DMS53 treated with DMSO at 0.1 percent for 48 hours (cell line): ENCODE measurements around the gene LDLRAD4.

Experiments used
- DNase-seq: peaks from one replicate; lab custom pipeline; 2025; ENCODE audit not compliant: unreplicated experiment; lab: John Stamatoyannopoulos, UW

LDLRAD4 gene

DNA sequence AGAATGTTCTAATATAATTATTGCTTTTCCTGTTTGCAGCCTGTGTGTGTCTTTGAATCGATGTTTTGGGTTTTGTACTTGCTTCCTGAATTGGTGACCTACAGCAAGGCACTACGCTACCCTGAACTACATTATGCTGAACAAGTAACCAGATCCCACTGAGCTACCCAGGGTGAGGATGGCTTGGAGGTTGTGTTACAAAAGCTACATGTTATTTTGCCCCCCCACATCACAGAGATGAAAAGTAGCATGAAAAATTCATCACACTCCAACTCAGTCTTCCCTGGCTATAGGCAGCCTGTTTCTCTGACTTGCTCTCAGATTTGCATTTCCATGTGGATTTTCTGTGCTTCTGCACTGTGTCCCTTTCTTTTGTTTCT is 162.1 kb downstream of the LDLRAD4 start:
- no peak for DNase-seq

DNA sequence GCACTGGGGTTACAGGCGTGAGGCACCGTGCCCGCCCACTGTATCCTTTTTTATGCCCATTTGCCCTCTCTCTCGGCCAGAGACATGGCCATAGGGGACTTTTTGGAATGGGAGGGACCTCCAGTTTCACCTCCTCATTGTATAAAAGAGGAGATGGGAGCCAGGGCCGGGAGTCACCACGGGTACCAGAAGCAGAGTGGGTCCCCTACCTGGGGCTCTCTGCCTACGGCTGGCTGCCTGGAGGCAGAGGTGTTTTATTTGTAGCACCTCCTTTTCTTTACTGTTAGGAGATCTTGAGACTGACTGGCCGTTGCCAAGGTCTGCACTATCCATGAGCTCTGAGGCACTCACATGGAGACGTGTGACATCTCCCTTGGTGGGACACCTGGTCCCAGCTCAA is 162.8 kb downstream of the LDLRAD4 start:
- DNase-seq: no peak

DNA sequence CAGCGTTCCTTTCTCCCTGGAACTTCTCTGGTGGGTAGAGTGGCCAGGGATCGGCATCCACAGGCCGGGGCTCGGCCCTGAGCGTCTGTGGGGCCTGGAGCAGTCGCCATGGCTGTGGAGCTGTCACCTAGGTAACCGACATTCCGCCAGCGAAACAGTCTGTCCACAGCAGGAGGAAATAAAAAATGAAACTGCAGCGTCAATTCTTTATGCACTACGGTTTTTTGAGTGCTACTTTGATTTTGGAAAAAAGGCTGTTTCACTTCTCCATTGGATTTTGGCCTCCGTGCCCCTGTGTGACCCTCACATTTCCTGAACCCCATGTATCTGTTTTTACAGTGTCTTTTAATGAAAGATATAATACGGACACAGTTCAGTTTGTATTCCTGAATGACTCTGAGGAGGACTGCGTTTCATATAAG is 163.4 kb downstream of the LDLRAD4 start:
- DNase-seq: no peak

DNA sequence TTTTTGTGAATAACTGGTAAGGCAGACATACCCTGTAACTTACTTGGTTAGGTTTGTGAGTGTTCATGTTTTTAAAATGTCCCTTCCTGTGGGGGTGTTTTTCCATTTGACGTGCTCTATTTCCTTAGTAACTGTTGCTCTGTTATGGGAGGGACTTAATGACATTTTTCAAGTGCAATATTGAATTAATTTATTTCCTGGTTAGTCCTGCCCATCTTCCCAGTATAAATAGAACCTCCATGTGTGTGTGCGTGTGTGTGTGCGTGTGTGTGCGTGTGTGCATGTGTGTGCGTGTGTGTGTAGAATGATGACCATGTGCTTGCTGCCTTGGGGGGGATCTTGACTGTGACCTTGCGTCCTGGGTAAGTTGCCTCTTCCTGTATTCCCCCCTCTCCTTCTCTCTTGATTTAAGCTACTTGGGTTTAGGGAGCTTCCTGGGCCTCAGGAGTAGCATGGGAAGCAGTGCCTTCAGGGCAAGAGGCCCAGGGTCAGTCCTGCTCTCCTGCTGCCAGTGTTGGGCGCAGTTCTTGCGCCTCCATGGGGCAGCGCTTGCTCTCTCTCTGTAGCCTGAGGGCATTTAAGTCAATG is 163.9 kb downstream of the LDLRAD4 start:
- no peak for DNase-seq

DNA sequence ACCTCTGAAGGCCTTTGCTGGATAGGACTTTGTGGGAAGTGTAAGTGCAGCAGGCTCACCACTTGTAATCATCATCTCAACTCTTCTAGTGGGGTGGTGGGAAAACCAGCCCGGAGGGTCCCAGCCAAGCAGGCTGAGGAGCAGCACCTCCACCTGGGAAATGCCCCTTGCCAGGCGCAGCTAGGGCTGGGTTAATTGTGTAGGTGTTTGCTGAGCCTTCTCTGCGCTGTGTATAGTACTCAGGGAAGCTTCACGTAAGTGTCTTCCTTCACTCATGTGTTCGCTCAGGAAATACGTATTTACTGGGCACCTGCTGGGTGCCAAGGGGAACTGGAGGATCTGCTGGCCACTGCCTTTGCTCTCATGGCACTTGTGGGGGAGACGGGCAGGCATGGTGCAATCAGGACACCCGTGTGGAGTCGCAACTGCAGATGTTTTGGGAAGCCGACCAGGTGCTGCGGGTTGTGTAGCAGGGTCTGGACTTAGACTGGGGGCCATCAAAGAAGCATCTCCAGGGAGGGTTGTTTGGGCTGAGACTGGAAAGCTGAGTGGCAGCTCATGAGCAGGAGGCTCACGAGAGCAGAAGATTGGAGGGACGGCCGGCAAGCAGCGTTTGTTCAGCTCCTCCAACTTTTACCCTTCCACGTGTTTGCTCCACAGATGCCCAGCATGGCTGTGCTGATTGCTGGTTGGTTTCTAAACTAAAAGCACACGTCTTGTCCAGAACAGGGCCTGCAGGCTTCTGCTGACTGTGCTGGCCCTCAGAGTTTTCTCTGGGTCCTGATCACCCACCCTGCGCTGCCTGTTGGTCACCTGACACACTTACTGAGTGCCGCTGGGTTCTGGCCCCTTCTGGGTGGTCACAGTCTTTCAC is 164.6 kb downstream of the LDLRAD4 start:
- no peak for DNase-seq

DNA sequence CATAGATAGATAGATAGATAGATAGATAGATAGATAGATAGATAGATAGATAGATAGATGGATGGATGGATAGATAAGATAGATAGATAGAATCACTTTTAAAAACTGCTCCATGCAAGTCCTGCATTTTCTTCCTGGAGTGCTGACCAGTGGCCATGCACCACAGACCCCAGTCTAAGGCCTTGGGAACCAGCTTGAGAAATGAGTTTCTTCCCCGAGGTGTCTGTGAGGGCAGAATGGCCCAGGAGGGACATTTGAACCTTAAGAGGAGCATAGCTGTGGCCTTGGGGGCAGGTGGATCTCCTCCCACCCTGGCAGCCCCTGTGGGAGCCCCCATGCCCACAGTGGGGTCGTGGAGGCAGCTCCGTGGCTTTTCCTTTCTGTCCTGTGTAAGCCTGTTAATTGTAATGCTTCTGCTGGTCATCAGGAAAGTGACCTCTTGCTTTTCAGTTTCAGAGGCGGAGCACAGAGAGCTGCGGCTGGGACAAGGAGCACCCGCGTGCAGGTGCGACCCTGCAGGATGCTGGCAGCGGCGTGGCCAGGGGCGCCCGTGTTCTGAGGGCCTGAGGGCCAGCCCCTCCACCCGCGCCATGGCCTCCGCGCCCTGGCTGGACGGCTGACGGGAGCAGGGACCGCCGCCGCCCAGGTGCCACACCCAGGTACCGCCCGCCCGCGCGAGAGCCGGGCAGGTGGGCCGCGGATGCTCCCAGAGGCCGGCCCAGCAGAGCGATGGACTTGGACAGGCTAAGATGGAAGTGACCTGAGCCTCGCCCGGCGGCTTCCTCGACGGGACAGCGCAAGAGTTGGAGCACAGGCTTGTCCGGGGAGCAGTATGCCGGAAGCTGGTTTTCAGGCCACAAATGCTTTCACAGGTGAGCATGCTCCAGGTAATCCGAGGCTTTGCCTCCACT is 168.6 kb downstream of the LDLRAD4 start:
- no peak for DNase-seq

DNA sequence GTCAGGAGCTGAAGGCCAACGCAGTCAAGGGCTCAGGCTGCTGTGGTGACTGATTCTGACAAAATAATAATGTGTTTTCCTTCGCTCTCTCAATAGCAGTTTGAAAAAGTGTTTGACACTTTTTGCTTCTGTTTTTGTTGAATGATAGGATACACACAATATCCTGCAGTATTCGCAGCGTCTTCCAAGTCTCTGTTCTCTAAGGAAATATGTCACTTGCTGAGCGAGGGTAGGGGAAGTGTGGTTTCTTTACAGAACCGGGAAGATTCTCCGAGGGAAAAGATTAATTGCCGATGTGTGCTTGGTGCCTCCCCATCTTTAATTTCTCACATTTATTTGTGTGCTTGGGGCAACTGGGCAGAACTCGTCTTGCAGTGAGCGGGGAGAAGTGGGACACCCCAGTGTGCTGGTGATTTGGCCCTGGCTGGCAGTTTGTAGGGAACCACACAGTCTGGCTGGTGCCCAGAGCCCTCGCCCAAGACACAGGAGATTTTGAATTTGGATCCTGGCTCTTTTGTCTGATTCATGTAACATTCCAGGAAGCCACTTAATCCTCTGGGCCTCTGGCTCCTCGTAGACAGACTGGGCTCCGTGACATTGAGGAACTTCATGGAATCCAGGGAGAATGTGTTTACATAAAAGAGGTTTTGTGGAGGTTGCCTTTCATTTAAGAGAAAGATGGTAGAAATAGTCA is 169.4 kb downstream of the LDLRAD4 start:
- no peak for DNase-seq

DNA sequence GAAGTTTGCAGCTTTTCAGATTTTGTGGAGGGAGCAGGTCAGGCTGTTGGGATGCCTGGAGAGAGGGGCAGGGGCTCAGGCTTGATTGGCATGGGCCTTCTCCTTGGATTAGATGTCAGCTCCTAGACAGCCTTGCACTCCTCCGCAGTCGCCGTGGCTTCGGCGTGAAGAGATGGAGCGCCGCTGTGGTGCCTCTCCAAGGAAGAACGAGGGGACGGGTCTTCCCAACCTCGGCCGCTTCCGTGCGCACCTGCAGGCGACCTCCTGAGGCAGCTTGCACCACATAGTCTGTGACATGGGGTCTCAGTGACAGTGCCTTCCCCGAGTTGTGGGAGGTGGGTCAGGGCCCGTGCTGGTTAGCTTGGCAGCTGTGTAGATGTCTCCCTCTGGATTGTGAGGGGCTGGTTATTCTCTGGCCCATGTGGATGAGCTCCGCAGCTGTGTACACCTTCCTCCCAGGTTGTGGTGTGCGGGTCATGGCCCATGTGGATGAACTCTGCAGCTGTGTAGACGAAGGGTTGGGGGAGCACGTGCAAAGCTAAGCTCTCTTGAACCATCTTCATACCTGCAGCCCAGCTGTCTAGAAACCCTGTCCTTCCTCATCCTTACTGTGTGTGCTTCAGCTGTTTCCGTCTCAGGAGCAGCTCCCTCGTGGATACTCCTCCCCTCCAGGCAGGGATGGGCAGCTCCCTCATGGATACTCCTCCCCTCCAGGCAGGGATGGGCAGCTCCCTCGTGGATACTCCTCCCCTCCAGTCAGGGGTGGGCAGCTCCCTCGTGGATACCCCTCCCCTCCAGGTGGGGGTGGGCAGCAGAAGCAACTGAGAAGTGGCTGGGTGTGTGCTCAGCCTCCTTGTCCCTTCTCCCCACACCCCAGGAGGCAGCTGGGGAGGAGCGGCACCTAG is 170.3 kb downstream of the LDLRAD4 start:
- no peak for DNase-seq

DNA sequence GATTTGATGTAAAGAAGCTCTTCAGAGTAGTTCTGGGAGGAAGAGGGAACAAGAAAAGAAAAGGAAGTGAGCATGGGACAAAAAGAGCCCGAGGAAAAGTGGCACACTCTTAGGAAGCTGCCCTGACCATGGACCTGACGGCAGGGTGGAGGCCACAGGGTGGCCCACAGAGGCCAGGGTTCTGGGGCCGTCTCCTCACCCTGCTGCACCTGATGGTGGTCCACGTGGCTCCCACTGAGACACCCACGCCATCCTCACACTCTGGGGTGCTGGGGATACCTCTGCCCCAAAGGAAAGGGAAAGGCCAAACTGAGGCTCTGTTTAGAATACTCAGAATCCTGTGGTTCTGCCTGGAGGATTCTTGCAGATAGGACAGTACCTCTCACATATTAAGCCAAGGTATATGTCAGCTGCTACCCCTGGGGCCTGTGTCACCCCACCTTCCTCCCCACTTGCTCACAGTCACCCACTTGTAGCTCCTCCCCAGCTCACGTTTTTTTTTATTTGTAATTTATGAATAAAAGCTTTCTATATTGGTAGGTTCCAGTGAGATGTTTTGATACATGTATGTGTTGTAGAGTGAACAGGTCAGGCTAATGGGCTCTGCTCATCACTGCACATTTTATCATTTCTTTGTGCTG is 171.1 kb downstream of the LDLRAD4 start:
- no peak for DNase-seq

DNA sequence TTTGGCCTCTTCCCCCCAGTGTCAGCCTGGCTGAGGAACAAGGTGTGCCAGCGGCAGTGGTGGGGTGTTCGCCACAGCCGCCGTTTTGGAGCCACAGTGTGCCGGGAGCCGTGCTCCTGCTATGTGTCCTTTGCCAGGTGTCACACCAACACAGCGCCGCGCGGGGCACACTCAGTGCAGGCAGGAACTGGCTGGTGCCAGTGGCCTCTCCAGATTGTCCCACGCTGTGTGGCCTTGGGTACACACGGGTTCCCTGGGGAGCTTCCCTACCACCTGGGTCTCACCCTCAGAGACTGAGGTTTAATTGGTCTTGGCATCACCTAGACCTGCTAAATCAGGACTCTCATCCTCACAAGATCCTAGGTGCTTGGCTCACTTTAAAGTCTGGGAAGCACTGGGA is 171.6 kb downstream of the LDLRAD4 start:
- no peak for DNase-seq

DNA sequence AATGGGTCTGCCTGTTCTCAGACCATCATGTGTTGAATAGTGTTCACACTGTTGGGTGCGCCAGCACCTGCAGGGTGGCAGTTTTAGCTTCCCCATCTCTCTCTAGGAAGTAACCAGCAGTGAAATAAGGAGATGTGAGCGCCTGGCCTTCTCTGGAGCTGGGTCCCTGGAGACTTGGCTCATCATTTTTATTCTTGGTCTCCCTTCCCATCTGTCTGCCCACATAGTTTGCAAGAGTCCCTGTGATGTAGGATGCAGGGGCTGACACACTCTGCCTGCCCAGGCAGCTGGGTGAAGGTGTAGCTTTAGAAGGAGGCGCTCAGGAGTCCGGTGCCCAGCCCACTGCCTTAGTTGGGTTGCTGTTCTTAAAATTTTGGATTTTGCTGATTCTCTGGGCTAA is 172.2 kb downstream of the LDLRAD4 start:
- DNase-seq: no peak

DNA sequence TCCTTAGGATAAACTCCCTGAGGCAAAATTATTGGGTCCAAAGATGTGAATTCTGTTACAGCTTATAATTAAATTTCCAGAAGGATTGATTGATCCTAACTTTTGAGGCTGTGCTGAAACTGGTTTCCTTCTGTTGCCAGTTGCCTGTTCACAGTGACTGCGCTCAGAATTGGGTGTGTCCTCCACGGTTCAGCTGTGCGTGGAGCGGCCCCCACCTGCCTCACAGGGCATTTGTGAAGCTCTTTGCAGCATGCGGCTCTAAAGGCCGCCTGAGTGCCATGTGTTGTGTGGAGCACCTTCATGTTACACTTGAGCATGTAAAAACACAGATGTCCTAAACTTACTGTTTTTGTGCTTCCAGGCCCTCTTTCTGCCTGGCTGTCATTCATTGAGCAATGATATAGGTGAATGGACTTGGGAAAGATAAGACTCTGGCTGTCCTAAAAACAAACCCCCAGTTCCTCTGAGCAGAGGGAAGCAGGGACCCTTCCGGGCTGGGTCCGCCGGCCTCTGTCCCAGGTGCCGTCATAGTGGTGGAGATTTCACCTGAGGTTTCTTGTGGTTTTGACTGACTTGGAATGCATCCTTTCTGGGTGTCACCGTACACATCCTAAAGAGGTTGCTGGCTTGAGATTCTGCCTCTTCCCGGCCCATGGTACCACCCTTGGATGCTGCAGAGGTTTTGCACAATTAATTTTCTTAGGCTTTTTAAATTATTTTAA is 173.6 kb downstream of the LDLRAD4 start:
- no peak for DNase-seq

DNA sequence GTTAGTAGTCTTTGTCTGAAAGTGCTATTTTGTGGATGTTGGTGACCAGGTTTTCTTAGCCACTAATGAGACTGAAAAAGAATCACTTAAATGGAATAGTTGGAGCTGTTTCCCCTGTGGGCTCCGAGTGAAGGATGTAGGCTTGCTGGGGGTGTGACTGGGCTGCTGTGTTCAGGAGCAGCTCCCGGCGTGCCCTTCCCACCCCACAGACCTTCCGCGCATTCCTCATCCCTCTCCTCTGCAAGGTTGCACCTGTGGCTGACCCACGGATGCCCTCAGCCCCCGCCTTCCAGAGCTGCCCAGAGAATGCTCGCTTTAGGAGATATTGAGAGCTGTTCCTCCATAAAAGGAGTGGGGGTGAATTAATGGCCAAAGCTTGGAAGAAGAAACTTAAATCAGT is 174.3 kb downstream of the LDLRAD4 start:
- DNase-seq: no peak

DNA sequence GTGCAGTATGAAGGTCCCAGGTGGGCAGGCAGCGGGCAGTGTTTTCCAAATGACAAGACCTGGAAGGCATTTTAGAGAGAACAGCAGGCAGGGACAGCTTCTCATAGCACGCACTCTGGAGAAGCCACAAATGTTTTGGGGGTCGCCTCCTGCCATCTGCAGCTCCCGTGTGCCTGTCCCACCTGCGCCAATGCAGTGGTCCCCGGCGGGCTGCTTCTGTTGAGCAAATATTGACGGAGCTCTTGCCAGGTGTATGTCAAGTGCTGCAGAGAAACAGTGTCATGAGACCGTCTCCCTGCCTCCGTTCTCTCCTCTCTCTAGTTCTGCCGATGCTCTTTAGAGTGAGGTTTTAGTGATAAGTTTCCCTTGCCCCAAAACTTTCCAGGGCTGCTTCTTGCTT is 174.8 kb downstream of the LDLRAD4 start:
- DNase-seq: no peak

DNA sequence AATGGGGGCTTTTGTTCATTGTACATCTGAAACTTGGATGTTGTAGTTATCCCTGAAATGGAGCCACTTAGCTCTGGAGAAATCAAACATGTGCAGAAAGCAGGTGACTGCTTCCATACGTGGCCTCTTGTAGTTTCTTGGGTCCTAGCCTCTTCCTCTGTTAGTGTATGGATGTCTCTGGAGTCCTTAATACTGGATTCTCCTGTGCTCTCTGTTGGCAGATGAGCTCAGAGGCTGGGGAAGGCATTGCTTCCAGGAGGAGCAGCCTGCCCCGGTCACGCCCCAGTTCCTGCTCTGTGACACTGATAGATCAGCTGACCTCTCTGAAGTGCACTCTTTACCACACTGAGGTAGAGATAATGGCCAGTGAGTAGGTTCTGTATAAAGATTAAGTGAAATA is 176.2 kb downstream of the LDLRAD4 start:
- no peak for DNase-seq

DNA sequence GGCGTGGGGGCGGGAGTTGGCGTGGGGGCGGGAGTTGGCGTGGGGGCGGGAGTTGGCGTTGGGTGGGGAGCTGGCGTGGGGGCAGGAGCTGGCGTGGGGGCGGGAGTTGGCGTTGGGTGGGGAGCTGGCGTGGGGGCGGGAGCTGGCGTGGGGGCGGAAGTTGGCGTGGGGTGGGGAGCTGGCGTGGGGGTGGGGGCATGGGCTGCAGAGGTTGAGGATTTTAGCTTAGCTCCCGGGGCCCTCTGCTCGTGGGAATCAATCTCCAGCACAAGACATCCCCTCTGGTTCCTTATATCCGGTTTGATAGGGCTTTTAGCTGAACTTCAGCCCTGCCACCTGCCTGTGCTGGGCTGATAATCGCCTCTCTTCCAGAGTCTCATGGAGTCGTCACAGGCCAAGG is 177.0 kb downstream of the LDLRAD4 start:
- no peak for DNase-seq

DNA sequence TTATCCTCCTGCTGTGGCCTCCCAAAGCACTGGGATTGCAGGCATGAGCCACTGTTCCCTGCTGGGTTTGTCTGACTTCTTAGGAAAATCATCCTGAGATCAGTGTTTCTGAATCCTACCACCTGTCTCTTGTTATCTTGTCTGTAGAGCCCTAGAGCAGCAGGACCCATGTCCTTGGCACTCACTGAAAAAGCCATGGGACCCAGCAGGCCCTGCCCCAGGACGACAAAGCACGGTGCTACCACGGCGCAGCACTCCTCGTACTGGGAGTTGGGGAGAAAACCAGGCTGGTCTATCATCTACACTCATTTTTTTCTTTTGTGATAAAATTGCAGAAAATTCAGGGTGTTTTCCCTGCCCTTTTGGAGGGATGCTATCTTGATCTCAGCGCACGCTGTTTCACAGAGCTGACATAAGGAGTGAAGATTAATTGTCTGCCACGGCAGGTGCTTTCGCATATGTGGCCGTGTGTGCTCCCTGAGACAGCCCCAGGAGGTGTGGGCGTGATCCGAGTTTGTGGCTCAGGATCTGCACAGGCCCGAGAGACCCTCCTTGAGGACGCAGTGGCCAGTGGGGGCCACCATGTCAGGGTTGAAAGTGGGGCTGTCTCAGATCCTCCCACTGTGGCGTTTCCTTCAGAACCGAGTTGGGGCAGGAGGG is 179.1 kb downstream of the LDLRAD4 start:
- no peak for DNase-seq

DNA sequence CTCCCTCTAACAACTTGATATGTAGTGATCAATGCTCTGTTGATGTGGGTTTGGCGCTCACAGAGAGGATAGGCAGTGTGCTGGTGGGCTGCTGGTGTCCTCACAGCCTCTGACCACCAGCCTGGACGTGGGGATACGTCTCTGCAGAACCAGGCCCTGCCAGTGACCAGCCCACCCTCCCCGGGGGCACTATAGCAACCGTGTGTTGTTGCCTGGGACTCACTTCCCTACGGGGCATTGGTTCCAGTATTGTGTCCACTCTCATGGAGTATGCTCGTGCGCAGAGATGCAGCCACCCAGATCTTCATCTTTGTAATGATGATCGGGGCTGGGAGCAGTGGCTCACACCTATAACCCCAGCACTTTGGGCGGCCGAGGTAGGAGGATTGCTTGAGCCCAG is 180.1 kb downstream of the LDLRAD4 start:
- no peak for DNase-seq
